ENCODE results near the gene GGN. TPM values are rescaled to one million over a fixed set of nuclear protein-coding genes. Genes with fewer than 3 reads are reported as not detected.

GGN gene
- total RNA-seq, 4 donors from 2014 or later = 0.33 to 2.2 (median 0.91) TPM; not detected in 1

DNA sequence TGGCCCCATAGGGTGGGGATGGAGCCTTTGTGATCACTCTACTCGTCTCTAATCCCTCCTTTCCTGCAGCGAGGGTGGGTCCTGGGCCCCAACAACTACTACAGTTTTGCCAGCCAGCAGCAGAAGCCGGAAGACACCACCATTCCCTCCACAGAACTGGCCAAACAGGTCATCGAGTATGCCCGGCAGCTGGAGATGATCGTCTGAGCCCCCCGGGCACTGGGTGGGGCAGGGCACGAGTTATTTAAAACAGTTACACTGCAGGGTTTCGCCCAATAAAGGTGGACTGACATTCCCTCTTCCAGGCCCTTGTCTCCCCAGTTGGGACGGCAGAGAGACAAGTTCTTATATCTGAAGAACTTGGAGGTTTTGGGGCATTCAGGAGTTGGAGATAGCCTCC lies 4.7 kb downstream of the GGN start:
- TF ChIP-seq, protein P1, sequence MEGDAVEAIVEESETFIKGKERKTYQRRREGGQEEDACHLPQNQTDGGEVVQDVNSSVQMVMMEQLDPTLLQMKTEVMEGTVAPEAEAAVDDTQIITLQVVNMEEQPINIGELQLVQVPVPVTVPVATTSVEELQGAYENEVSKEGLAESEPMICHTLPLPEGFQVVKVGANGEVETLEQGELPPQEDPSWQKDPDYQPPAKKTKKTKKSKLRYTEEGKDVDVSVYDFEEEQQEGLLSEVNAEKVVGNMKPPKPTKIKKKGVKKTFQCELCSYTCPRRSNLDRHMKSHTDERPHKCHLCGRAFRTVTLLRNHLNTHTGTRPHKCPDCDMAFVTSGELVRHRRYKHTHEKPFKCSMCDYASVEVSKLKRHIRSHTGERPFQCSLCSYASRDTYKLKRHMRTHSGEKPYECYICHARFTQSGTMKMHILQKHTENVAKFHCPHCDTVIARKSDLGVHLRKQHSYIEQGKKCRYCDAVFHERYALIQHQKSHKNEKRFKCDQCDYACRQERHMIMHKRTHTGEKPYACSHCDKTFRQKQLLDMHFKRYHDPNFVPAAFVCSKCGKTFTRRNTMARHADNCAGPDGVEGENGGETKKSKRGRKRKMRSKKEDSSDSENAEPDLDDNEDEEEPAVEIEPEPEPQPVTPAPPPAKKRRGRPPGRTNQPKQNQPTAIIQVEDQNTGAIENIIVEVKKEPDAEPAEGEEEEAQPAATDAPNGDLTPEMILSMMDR (IDR thresholded peaks at IDR 0.05) = no peak
- 95% methylated on average over 7 of the region's 10 CpGs for WGBS
- Histone ChIP-seq H3K4me1 (peaks cover 21 to 30% (median 28%) of the 10 kb centered on the region in 4 donors), H3K4me3 (no peak overlapping the region), H3K9me3 (no peaks in the 10 kb centered on the region), H3K36me3 (peaks cover 43 to 82% (median 81%) of the 10 kb centered on the region in 4 donors), H3K27ac (replicated peaks in 1 of 4) (no peak overlapping the region), H3K27me3 (peaks cover 0 to 68% (median 4%) of the 10 kb centered on the region in 4 donors)
- intact Hi-C loops (cut with DNase I) = no loop called here
- DNase-seq (ENCODE audit: extremely low spot score) = no peak

DNA sequence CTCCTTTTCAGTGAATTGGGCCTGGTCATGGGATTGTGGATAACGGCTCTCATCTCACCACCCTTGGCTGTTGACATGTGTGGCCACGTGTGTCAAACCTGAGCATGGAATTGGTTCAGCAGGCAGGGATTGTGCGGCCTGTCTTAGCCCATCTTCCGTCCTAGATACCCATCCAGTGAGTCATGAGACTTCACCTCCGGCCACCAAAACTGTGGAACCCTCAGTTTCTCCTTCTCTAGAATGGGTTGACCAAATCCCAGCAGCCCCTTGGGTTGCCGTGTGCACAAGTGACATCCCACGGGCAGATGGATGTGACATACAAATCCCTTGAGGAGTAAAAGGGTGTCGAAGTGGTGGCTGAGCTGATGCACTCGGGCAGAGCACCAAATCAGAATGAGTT lies 6.7 kb downstream of the GGN start:
- TF ChIP-seq POLR2AphosphoS5 (IDR thresholded peaks at IDR 0.05) (no peak), EP300 (IDR thresholded peaks at IDR 0.05) (no peak), POLR2A (IDR thresholded peaks at IDR 0.05; ENCODE audit: low read depth) (no peak)
- TF ChIP-seq, protein P1 (IDR thresholded peaks at IDR 0.05) = no peak
- WGBS = 95% methylated on average over 9 of the region's 9 CpGs
- H3K27me3 ChIP-seq = peaks cover 0 to 51% (median 0%) of the 10 kb centered on the region in 4 donors
- intact Hi-C loops (cut with DNase I) = no loop called here
- peaks cover 14 to 27% (median 21%) of the 10 kb centered on the region in 4 donors for H3K4me1 ChIP-seq
- no peak overlapping the region for H3K4me3 ChIP-seq
- no peak overlapping the region for H3K27ac ChIP-seq (replicated peaks in 1 of 4)
- no peaks in the 10 kb centered on the region for H3K9me3 ChIP-seq
- DNase-seq (ENCODE audit: extremely low spot score) = no peak
- peaks cover 43 to 99% (median 97%) of the 10 kb centered on the region in 4 donors for H3K36me3 ChIP-seq

DNA sequence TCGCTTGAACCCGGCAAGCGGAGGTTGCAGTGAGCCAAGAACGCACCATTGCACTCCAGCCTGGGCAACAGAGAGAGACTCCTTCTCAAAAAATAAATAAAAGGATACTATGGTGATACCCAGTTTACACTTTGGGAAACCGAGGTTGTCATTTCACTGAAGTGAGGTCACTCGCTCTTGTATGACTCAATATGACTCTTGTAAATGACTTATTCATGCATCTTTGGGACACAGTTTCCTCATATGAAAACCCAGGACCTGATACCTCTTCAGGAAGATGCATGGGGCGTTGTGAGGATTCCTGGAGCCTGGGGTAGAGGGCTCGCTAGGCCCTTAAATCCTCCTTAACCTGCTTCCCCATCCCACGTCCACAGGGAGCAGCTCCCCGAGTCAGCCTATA lies 9.0 kb downstream of the GGN start:
- no peak overlapping the region for H3K4me3 ChIP-seq
- intact Hi-C loops (cut with DNase I) = no loop called here
- WGBS = 97% methylated on average over 9 of the region's 10 CpGs
- DNase-seq (ENCODE audit: extremely low spot score) = no peak
- no peaks in the 10 kb centered on the region for H3K9me3 ChIP-seq
- H3K36me3 ChIP-seq = peaks cover 35 to 78% (median 76%) of the 10 kb centered on the region in 4 donors
- H3K4me1 ChIP-seq = peaks cover 23 to 36% (median 29%) of the 10 kb centered on the region in 4 donors
- H3K27me3 ChIP-seq = peaks cover 0 to 28% (median 0%) of the 10 kb centered on the region in 4 donors
- H3K27ac ChIP-seq (replicated peaks in 1 of 4) = no peak overlapping the region
- TF ChIP-seq EP300 (IDR thresholded peaks at IDR 0.05) (no peak), POLR2A (IDR thresholded peaks at IDR 0.05; ENCODE audit: low read depth) (no peak), POLR2AphosphoS5 (IDR thresholded peaks at IDR 0.05) (no peak)
- TF ChIP-seq, protein P1 (IDR thresholded peaks at IDR 0.05) = no peak

DNA sequence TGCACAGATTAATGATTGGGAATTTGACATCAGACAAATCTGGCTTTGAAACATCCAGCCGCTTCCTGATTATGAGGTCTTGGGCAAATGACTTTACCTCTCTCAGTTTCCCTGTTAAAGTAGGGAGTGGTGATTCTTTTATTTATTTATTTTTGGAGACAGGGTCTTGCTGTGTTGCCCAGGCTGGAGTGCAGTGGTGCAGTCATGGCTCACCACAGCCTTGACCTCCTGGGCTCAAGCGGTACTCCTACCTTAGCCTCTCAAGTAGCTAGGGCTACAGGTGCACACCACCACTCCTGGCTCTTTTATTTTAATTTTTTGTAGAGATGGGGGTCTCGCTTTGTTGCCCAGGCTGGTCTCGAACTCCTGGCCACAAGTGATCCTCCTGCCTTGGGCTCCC lies 10.8 kb downstream of the GGN start:
- intact Hi-C loops (cut with DNase I) = no loop called here
- Histone ChIP-seq H3K9me3 (no peaks in the 10 kb centered on the region), H3K27ac (replicated peaks in 1 of 4) (no peak overlapping the region), H3K4me1 (peaks cover 23 to 38% (median 31%) of the 10 kb centered on the region in 4 donors), H3K36me3 (peaks cover 19 to 60% (median 57%) of the 10 kb centered on the region in 4 donors), H3K4me3 (no peak overlapping the region), H3K27me3 (peaks cover 0 to 11% (median 0%) of the 10 kb centered on the region in 4 donors)
- WGBS = 91% methylated on average over 4 of the region's 4 CpGs
- TF ChIP-seq, protein P1 (IDR thresholded peaks at IDR 0.05) = no peak
- TF ChIP-seq POLR2A (IDR thresholded peaks at IDR 0.05; ENCODE audit: low read depth) (no peak), EP300 (IDR thresholded peaks at IDR 0.05) (no peak), POLR2AphosphoS5 (IDR thresholded peaks at IDR 0.05) (no peak)
- no peak for DNase-seq (ENCODE audit: extremely low spot score)

DNA sequence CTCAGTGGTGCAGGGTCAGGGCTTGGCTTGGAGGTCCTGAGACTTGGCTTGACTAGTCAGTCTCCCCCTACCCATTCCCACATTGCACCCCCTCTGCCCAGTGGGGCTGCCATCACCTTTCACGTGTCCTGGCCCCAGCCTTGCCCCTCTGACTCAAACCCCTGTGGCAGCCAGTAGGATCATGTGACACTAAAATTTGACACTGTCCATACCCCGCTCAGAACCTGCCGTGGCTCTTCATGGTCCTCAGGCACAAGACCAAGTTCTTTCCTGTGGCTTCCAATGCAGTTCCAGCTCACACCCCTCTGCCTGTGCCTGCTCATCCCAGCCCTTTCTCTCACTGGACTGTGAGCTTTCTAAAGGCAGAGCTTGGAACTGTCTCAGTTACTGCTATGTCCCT lies 11.3 kb downstream of the GGN start:
- TF ChIP-seq, protein P1 (IDR thresholded peaks at IDR 0.05) = no peak
- TF ChIP-seq POLR2AphosphoS5 (IDR thresholded peaks at IDR 0.05) = no peak
- TF ChIP-seq EP300 (IDR thresholded peaks at IDR 0.05) = no peak
- TF ChIP-seq POLR2A (IDR thresholded peaks at IDR 0.05; ENCODE audit: low read depth) = no peak
- peaks cover 0 to 6% (median 0%) of the 10 kb centered on the region in 4 donors for H3K27me3 ChIP-seq

More for the DNA sequence above, 11.3 kb downstream of the GGN start:
- 86% methylated on average over 3 of the region's 3 CpGs for WGBS
- peaks cover 16 to 55% (median 53%) of the 10 kb centered on the region in 4 donors for H3K36me3 ChIP-seq
- intact Hi-C loops (cut with DNase I) = no loop called here
- no peaks in the 10 kb centered on the region for H3K9me3 ChIP-seq
- peaks cover 23 to 38% (median 31%) of the 10 kb centered on the region in 4 donors for H3K4me1 ChIP-seq
- DNase-seq (ENCODE audit: extremely low spot score) = no peak
- H3K4me3 ChIP-seq = peak overlapping the region in 1 of 4 donors; percentile 90
- no peak overlapping the region for H3K27ac ChIP-seq (replicated peaks in 1 of 4)

All from esophagus muscularis mucosa (tissue), 4 donors.